HG02642 (cell line): Measurements from ENCODE around the gene ADCY10.
"Not testable (repeated sequence)": the region's sequence is repeated elsewhere in the genome, so short reads cannot be mapped to it uniquely, and the experiment has no call there.

Source experiments
- ATAC-seq: cut with Tn5 transposase; IDR thresholded peaks from one replicate; pipeline ENCODE4 v1.9.1; 2021; ENCODE audit warnings: mild to moderate bottlenecking; ENCODE audit not compliant: unreplicated experiment, poor library complexity

Gene ADCY10

DNA sequence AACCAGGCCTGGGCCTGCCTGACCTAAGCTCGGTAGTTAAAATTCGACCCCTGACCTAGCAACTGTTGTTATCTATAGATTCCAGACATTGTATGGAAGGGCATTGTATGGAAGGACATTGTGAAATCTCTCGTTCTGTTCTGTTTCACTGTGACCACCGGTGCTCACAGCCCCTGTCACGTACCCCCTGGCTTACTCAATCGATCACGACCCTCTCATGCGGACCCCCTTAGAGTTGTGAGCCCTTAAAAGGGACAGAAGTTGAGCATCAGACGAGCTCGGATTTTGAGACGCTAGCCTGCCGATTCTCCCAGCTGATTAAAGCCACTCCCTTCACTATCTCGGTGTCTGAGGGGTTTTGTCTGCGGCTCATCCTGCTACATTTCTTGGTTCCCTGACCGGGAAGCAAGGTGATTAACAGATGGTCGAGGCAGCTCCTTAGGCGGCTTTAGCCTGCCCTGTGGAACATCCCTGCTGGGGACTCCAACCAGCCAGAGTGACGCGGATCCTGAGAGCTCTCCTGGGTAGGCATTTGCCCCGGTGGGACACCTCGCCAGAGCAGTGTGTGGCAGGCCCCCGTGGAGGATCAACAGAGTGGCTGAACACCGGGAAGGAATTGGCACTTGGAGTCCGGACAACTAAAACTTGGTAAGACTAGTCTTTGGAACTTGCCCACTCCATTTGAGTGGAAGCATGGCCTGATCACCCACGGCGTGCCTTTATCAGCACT lies 50.6 kb downstream of the ADCY10 start:
- not testable (repeated sequence) for ATAC-seq

DNA sequence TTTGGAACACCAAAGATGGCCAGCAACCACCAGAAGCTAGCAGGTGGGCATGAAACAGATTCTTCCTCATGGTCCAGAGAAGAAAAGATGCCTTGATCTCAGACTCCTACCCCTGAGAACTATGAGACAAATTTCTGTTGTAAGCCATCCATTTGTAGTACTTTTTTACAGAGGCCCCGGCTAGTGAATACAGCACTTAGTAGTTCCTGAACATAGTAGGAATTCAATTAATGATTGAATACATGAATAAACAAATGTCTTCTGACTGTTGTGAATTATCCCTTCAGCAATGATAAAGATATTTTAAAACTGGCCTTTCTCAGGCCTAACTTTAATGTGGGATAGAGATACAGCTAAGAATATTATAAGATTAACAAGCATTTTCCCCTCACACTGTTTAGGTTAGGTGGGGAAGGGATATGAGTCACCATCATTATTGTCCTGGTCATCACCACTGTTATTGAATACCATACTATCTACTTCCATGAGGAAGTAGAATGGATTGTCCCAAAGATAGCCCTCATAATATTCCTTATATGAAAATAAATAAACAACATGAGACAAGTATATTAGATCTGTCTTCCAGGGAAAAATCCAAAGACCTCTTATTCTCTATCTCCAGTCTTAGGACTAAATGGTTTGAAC lies 51.4 kb downstream of the ADCY10 start:
- no peak for ATAC-seq

DNA sequence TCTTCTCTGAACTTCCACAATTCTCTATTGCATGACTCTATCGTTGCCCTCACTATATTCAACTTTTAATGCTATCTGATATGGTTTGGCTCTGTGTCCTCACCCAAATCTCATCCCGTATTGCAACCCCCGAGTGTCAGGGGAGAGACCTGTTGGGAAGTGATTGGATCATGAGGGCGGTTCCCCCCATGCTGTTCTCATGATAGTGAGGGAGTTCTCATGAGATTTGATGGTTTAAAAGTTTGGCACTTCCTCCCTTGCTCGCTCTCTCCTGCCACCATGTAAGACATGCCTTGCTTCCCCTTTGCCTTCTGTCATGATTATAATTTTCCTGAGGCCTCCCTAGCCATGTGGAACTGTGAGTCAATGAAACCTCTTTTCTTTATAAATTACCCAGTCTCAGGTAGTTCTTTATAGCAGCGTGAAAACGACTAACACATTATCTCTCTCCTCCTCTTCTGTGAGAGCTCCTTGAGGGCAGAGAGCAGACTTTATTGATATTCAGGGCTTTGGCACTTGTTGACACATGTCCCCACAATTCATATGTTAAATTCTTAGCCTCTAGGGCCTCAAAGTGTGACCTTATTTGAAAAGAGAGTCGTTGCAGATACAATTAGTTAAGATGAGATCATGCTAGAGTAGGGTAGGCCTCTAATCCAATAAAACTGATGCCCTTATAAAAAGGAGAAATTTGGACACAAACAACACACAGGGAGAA lies 52.1 kb downstream of the ADCY10 start:
- no peak for ATAC-seq

DNA sequence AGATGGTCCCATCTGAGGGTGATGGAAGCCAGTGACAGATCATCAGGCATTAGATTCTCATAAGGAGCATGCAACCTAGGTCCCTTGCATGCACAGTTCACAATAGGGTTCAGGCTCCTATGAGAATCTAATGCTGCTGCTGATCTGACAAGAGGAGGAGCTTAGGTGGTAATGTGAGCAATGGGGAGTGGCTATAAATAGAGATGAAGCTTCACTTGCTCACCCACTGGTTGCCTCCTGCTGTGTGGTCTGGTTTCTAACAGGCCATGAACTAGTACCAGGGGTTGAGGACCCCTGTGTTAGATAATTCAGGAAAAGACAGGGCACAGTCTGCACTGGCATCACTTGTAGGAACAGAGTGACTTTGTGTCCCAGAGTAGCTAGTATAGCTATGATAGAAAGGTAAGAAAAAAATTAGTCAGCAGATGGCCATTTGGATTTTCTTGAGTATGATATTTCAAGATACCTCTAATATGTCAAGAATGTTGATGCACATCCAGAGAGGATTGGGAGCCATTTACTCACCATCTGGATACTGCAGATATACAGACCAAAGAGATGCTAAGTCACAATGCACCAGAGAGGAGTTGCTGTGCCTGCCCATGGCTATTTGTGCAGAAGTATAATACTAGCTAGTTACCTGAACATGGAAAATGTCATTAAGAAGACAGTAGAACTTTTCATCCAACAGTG lies 53.6 kb downstream of the ADCY10 start:
- ATAC-seq, result no peak

DNA sequence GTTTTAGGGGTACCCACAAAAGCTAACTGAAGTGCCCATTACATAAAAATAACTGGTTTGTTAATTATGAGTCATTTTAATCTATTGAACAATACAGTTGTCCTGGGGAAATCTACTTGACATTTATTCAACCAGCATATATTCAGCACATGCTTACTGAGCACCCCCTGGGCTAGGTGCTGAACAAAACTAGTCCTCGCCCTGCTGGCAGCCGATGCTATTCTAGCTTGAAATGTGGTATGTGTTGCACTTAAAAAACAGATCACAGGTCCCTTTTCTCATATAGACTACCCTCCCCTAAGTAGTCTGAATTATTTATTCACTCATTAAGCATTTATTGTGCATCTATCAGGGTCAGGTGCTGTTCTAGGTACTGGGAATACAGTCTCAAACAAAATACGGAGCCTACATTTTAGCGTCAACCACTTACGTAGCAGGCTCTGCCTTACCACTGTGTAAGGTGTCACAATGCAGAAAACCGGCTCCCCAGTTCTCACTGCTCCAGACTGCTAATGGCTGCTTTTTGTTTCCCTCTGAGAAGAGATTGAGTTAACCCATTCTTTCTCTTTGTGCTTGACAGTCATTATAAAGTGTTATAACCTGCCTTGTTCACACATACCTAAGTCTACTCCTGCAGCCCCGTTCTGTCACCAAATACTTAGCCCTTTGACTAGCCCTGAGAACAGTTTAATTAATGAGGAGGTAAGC lies 57.1 kb downstream of the ADCY10 start:
- no peak for ATAC-seq

DNA sequence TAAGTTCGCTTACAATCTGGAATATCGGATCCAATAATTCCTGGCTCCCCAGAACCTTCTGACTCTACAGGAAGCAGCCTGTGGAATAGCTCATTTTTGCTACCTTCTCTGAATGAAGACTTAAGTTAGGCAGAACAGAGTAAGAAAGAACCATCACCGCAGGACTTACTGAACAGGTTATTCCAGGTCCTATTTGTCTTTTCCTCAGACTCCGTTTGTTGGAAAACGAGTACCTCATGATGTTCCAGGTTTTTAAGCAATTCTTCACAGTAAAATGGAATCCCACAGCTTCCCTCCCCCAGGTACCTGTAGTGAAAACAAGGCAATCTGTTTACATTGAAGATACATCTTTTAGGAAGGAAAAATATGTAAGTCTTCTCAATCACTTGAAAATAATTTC lies 59.8 kb downstream of the ADCY10 start:
- no peak for ATAC-seq

DNA sequence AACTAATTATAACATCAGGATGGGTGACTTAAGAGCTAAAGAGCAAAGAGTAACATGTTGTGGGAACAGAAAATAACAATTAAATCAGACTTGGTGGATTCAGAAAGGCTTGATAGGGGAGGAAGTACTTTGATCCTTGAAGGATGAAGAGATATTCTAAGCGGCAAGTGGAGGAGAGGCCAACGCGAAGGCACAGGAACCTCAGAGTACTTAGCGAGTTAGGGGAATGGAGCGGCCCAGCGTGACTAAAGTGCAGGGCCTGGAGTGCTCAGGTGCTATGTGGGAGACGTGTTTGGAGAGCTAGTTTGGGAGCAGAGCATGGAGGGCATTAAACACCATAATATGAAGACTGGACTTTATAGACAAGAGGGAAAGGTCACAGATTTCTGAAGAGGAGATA lies 64.3 kb downstream of the ADCY10 start:
- ATAC-seq, result no peak

DNA sequence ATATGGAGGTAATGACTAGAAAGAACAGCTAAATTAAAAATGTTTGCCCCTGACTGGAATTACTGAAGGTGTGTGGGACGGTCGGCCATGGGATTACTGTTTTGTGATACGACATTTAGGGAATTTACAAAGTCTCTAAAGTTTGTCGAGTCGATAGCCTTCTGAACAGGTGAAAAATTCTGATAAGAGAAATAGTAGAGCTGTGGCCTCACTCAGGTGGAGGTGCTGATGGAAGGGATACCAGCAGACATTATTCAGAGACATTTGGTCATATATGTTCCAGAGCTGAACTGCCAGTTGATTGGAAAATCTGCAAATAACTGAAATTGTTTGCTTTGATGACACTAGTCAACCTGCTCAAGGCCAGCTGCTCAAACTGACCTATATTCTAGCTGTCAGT lies 71.1 kb downstream of the ADCY10 start:
- no peak for ATAC-seq

DNA sequence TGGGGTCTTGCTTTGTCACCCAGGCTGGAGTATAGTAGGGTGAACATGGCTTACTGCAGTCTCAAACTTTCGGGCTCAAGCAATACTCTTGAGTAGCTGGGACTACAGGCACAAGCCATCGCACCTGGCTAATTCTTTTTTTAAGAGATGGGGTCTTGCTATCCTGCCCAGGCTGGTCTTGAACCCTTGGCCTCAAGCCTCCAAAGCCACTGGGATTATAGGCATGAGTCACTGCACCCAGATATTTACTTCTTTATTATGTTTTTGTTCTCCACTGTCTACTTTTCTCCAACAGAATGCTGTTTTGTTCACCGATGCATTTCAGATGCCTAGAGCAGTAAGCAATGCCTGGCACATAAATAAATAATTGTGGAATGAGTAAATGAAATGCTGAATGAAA lies 72.4 kb downstream of the ADCY10 start:
- ATAC-seq, result no peak

DNA sequence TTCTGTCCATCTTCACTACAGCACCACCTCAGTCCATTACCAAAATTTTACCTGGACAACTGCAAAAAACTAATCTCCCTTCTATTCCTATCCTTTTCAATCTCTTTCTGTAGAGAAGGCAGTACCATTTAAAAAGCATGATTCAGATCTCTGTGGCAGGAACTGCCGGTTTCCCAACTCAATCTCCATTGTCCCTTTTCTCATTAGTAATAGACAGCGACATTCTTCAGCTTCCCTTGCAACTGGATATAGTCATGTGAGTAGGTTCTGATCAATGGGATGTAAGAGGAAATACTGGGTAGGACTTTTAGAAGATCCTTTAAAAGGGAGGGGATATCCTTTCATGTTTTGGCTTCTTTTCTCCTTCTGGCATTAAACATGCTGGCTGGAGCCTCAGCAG lies 74.9 kb downstream of the ADCY10 start:
- ATAC-seq, result no peak

DNA sequence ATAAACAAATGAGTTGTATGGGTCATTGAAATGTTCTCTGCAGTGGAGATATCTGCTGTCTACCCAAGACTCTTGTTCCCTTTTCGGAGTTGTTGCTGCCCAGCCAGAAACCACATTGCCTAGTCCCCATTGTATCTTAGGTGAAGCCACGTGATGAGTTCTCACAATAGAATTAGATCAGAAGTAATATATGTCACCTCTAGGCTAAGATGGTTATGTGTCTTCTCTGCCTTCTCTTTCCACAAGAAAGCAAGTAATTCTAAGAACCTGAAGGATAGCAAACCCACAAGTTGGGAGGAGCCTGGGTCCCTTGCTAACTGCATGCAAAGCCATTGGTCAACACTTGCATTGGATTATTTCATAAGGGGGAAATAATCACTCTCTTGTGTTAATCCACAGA lies 76.6 kb downstream of the ADCY10 start:
- no peak for ATAC-seq

DNA sequence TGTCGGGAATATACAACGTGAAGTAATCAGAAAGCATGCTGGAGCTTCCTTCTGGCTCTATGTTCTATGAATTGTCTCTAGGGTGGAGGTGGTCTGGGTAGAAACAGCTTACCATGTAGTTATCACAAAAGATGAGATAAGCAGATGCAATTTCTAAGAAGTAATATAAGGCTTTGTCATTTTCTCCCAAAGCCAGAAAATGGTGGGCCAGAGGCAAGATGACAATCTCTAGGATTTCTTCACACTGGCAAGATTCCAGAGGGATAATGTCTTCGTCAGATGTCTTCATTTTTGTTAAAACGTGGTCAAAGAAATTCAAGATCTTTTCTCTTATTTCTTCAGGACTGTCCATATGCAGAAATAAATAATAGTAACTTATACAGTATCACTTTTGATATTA lies 77.7 kb downstream of the ADCY10 start:
- no peak for ATAC-seq

DNA sequence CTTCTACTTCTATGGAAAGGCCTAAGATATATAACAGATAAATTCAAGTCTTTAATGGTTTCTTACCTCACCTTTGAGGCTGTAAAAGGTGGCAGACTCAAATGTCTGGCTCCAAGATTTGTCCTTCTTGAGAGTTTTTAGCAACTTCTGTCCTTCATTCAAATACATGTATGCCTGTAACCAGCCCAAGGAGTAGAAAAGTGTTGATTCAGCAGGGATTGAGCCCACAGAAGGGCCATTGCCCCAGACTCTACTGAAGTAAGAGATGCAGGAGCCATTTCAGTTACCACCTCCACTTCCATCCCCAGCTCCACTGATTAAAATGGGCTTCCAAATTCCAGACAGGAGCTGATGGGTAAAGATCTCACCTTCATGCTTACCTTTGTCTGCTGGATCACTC lies 80.0 kb downstream of the ADCY10 start:
- no peak for ATAC-seq

DNA sequence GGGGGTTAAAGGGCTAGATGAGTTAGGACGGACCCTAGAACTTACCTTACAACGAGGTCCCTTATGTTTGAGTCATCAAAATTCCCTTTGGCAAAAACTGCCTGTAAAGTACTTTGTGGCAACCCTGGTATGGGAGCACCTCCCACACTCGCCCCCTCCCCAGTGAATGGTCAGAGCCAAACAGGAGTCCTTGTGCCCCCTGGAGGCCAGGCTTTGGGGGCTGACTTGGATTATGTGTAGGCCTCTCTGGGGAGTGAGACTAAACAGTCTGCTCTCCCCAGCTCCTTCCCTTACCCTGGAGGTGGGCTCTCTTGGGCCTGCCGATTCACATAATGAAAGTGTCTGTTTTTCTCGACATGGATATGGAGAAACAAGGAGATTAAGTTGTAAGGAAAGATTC lies 81.2 kb downstream of the ADCY10 start:
- ATAC-seq, result no peak

DNA sequence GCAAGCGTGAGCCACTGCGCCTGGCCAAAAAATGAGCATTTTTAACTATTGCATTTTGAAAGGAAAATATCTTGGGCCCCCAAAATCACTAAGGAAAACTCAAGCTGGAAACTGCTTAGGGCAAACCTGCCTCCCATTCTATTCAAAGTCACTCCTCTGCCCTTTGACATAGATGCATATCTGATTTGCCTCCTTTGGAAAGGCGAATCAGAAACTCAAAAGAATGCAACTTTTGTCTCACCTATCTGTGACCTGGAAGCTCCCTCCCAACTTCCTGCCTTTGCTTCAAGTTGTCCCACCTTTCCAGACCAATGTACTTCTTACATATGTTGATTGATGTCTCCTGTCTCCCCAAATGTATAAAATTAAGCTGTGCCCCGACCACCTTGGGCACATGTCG lies 83.3 kb downstream of the ADCY10 start:
- ATAC-seq, result not testable (repeated sequence)

DNA sequence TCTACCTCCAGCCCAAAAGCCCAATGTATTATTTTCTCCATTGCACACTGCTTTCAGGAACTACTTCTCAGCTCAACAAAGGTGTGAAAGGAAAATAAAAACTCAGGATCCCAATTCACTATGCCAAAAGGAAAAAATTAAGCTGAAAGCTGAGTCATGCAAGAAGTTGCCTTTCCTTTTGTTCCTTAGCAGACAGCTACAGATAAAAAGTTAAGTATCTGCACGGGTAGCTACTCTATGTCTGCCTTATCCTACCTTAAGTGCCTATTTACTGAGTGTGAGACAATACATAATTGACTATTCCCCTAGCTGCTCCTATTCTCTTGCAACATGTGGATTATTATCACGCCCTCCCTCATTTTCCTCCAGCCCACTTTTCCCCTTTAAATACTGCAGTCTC lies 84.1 kb downstream of the ADCY10 start:
- no peak for ATAC-seq

DNA sequence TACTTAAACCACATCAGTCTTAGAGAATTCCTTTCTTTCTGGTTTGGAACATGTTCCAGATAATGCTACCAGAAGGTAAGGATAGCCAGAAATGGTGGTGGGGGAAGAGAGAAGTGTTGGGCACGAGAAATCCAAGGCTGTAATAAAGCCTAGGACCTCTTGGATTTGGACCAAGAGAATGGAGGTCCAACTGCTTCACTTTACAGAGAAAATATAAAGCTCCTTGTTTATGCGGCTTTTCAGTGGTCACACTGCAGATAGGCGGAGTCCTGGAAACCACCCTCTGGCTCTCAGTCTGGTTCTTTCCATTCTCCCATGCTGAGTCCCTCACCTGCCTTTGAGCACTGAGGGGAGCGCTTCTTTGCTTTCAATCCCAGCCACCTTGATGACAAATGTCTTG lies 87.8 kb downstream of the ADCY10 start:
- ATAC-seq, result no peak

DNA sequence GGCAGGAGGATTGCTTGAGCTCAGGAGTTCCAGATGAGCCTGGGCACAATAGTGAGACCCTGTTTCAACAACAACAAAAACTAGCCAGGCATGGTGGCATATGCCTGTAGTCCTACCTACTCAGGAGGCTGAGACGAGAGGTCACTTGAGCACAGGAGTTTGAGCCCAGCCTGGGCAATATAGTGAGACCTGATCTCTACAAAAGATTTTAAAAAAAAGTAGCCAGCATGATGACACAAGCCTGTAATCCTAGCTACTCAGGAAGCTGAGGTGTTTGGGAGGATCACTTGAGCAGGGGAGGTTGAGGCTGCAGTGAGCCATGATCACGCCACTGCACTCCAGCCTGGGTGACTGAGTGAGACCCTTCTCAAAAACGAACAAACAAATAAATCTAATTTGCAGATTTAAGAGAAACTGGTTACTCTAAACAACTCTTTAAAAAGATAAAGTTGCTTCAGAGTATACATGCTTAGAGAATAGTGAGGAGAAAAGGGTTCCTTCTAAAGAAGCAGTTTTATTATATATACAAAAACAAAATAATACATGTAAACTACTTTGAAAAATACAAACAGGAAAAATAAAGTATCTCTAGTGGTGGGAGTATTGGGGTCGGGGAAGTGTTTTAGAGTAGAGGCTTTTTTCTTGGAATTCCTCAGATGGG lies 88.4 kb downstream of the ADCY10 start:
- ATAC-seq, result no peak

DNA sequence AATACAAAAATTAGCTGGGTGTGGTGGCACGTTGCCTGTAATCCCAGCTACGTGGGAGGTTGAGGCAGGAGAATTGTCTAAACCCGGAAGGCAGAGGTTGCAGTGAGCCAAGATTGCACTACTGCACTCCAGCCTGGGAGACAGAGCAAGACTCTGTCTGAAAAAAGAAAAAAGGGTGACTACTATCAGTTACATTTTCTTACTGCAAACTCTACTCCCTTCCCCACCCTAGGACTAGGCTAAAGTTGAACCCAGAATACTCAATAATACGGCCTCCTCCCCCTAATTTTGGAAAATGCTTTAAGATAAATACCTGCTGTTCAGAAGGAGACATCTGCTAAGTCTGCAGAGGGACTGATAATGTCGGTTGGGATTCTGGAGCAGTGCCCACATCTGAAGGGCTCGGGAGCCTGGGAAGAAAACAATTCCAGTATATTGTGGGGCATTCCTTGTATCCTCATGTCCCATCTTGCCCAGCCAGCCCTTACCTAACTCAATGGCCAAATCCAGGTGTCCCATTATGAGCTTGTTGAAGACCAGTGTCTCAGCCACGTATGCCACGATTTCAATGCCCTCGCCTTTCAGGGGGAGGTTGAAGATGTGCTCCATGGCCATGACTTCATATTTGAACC lies 89.7 kb downstream of the ADCY10 start:
- no peak for ATAC-seq
